Fibroblast of lung (primary cell): ENCODE measurements around the gene ANKUB1.

Experiments
- CTCF ChIP-seq, 2 donors: IDR thresholded peaks in 1 of 2; conservative IDR thresholded peaks in 1 of 2; 1 replicate in 1 of 2; 2 replicates in 1 of 2; pipeline ENCODE4 v1.5.1; 2011 to 2012; ENCODE audit warnings: low read length in 2 of 2, control low read depth in 1 of 2, inconsistent platforms in 1 of 2, low read depth in 1 of 2, mild to moderate bottlenecking in 1 of 2
- EZH2 ChIP-seq: IDR thresholded peaks from 2 replicates; pipeline ENCODE4 v1.5.1; 2012; ENCODE audit warnings: low read length, control low read depth, mild to moderate bottlenecking; ENCODE audit errors: missing control alignments

- TF ChIP-seq EZH2 (no peak), CTCF (conservative IDR thresholded peaks at IDR 0.05 in 1 of 2, IDR thresholded peaks at IDR 0.05 in 1 of 2; ENCODE audit: low read depth in 1 of 2, low read length in 2 of 2) (peak; percentile 87 to 90)
These were observed 16.0 kb upstream of the ANKUB1 start for GRCh38 chr3:149808209-149808829.
